ENCODE data around the gene TH. TPM values are rescaled to one million over a fixed set of nuclear protein-coding genes. Genes with fewer than 3 reads are reported as not detected.
A peak's percentile ranks its signal among the peaks of the same experiment; 100 is the strongest.

Gene TH
- total RNA-seq, 1 donor from 2014 or later = not detected

DNA sequence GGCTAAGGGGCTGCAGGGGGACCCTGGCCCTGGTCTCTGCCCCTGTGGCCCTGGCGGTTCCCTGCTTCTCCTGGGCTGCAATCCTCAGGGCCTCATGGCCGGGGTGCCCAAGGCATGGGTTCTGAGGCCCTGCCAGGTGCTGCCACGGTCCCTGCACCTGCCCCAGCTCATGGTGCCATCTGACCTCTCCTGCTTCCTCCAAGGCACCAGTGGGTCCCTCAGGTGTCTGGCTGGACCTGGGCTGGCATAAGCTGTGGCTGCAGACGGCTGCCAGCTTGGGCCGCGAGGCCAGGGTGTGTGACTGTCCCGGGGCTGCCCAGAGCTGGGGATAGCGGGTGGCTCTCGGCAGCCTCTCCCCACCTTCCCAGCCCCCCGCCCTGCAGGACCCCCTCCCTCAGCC lies 12.6 kb downstream of the TH start:
- no peaks in the 10 kb centered on the region for H3K36me3 ChIP-seq
- TF ChIP-seq, protein P1, sequence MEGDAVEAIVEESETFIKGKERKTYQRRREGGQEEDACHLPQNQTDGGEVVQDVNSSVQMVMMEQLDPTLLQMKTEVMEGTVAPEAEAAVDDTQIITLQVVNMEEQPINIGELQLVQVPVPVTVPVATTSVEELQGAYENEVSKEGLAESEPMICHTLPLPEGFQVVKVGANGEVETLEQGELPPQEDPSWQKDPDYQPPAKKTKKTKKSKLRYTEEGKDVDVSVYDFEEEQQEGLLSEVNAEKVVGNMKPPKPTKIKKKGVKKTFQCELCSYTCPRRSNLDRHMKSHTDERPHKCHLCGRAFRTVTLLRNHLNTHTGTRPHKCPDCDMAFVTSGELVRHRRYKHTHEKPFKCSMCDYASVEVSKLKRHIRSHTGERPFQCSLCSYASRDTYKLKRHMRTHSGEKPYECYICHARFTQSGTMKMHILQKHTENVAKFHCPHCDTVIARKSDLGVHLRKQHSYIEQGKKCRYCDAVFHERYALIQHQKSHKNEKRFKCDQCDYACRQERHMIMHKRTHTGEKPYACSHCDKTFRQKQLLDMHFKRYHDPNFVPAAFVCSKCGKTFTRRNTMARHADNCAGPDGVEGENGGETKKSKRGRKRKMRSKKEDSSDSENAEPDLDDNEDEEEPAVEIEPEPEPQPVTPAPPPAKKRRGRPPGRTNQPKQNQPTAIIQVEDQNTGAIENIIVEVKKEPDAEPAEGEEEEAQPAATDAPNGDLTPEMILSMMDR (IDR thresholded peaks at IDR 0.05; ENCODE audit: borderline replicate concordance) = no peak
- peaks cover 75% of the 10 kb centered on the region for H3K27me3 ChIP-seq (ENCODE audit: low read depth)
- no peak overlapping the region for H3K4me3 ChIP-seq
- intact Hi-C loops (cut with micrococcal nuclease) = loop anchor here (10.0 kb wide), 1 partner anchor 464 kb away; the partner anchor contains the start of gene KRTAP5-6
- H3K9me3 ChIP-seq (replicated peaks) = no peaks in the 10 kb centered on the region
- peaks cover 8% of the 10 kb centered on the region for H3K4me1 ChIP-seq
- DNase-seq = no peak
- H3K27ac ChIP-seq (replicated peaks) = no peak overlapping the region

DNA sequence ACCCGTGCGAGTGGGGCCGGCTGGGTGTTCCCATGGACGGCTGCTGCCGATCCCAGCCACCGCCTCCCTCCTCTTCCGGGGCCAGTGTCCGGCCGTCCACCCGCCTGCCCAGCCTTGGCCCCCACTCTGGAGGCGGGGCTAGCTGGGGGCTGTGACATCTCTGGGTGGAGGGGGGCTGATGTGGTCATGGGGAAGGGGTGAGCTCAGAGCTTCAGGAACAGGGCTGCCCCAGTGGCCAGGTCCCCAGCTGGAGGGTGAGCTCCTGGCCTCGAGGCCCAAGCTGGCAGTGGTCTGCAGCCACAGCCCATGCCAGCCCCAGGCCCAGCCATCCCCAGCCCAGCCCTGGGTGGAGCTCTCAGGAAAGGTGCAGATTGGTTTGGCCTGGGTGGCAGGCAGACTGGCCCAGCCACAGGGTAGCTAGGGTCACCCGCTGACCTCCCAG lies 13.3 kb downstream of the TH start:
- intact Hi-C loops (cut with micrococcal nuclease) = loop anchor here (10.0 kb wide), 1 partner anchor 464 kb away; the partner anchor contains the start of gene KRTAP5-6
- no peak for DNase-seq
- Histone ChIP-seq H3K27ac (replicated peaks) (no peak overlapping the region), H3K27me3 (ENCODE audit: low read depth) (peaks cover 68% of the 10 kb centered on the region), H3K4me1 (peaks cover 8% of the 10 kb centered on the region), H3K9me3 (replicated peaks) (no peaks in the 10 kb centered on the region), H3K4me3 (no peak overlapping the region), H3K36me3 (no peaks in the 10 kb centered on the region)
- TF ChIP-seq, protein P1 (IDR thresholded peaks at IDR 0.05; ENCODE audit: borderline replicate concordance) = no peak

DNA sequence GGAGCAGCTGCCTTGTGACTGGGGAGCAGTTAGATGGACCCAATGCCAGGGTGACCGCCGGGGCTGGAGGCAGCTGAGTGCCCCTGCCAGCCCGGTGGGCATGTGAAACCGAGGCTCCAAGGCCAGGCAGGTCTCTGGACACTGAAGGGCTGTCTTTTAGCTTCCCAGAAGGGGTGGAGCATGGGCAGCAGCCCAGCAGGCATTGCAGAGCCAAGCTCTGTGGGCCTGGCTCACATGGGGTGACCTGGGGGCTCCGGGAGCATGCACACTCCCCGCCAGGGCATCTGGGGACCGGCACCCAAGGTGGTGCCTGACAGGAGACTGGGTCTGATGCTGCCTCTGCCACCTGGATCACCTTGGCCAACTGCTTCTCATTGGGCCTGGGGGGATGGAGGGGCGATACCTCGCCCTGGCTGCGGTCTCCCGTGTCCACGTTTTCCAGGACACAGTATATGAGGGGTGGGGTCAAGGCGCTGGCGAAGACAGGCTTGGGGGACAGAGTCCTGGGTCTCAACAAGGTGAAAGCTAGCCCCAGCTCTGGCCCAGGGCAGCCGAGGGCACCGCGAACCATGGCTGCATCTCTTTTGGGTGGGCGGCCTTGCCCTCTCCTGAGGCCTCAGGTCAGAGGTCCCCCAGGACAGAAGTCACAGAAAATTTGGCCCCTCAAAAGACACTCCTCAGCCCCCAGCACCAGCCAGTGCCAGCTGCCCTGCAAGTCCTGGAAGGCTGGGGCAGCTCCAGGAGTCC lies 14.1 kb downstream of the TH start:
- H3K27me3 ChIP-seq (ENCODE audit: low read depth) = peaks cover 60% of the 10 kb centered on the region

DNA sequence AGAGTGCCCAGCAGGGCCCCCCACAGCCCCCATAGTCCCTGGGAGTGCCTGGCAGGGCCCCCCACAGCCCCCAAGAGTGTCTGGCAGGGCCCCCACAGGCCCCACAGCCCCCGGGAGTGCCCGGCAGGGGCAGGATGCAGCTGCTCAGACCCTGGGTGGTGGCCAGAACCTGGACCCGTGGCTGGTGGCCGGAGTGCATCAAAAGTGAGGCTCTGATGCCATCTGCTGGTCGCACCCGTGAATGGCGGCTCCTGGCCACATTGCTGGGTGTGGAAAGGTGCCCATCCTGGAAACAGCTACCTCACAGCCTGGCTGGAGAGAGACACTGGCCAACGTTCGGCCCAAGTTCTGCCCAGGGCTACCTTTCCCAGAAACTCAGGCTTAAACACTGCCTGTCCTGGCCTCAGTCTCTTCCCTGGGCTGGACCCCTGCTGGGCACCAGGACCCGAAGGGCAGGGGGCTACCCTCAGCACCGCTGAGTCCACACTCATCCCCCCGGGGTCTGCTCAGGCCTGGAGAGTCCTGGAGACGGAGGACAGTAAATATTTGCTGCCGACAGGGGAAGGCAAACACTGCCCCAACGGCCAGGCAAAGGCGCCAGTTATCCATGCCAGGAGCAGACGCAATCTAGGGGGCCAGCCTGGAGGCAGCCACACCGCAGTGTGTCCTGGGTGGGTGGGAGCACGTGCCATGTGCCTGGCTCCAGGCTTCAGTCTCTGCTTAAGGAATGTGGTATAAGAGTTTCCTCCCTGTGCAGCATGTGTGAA lies 15.0 kb downstream of the TH start:
- no peak overlapping the region for H3K27ac ChIP-seq (replicated peaks)
- peak; percentile 65 for DNase-seq
- H3K4me3 ChIP-seq = no peak overlapping the region
- H3K4me1 ChIP-seq = peaks cover 11% of the 10 kb centered on the region
- no peaks in the 10 kb centered on the region for H3K9me3 ChIP-seq (replicated peaks)
- peaks cover 54% of the 10 kb centered on the region for H3K27me3 ChIP-seq (ENCODE audit: low read depth)
- intact Hi-C loops (cut with micrococcal nuclease) = loop anchor here (10.0 kb wide), 1 partner anchor 462 kb away; the partner anchor contains the start of gene KRTAP5-6
- no peaks in the 10 kb centered on the region for H3K36me3 ChIP-seq
- TF ChIP-seq, protein P1 (IDR thresholded peaks at IDR 0.05; ENCODE audit: borderline replicate concordance) = peak; percentile 88

More for the DNA sequence above, 14.1 kb downstream of the TH start:
- Histone ChIP-seq H3K9me3 (replicated peaks) (no peaks in the 10 kb centered on the region), H3K27ac (replicated peaks) (no peak overlapping the region), H3K4me3 (no peak overlapping the region), H3K36me3 (no peaks in the 10 kb centered on the region), H3K4me1 (peaks cover 8% of the 10 kb centered on the region)
- intact Hi-C loops (cut with micrococcal nuclease) = loop anchor here (10.0 kb wide), 1 partner anchor 463 kb away; the partner anchor contains the start of gene KRTAP5-6
- TF ChIP-seq, protein P1 (IDR thresholded peaks at IDR 0.05; ENCODE audit: borderline replicate concordance) = no peak
- DNase-seq = no peak

DNA sequence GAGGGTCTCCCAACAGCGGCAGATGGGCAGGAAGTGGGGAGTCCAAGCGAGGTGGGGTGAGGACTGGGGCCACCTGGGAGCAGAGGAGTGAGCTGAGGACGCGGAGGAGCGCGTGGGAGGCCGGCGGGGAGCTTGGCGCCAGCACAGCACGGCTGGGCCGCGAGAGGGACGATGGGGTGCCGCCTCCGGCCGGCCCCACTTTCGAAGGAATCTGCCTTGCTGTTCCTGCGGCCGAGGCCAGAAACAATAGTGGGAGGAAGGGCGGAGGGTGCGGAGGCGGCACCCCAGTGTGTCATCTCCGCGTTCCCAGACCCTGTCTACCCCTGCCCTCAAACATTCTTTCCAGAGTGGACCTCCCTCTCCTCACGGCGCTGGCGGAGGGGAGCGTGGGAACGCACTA lies 16.1 kb downstream of the TH start:
- no peak for DNase-seq
- Histone ChIP-seq H3K4me1 (peaks cover 13% of the 10 kb centered on the region), H3K27me3 (ENCODE audit: low read depth) (peaks cover 54% of the 10 kb centered on the region), H3K9me3 (replicated peaks) (no peaks in the 10 kb centered on the region), H3K4me3 (no peak overlapping the region), H3K36me3 (no peaks in the 10 kb centered on the region), H3K27ac (replicated peaks) (no peak overlapping the region)
- intact Hi-C loops (cut with micrococcal nuclease) = loop anchor here (10.0 kb wide), 1 partner anchor 461 kb away; the partner anchor contains the start of gene KRTAP5-6
- TF ChIP-seq, protein P1 (IDR thresholded peaks at IDR 0.05; ENCODE audit: borderline replicate concordance) = no peak
